ENCODE data around the gene FGF12.

FGF12 gene

GRCh38 chr3:192494174-192494573, 233.2 kb downstream of the FGF12 start:
- DNase-seq (ENCODE audit: low read depth) = no peak

- no peak for DNase-seq (ENCODE audit: low read depth)
These were observed 236.6 kb downstream of the FGF12 start for GRCh38 chr3:192490720-192491119.

- DNase-seq (ENCODE audit: low read depth) = no peak
These were observed 237.8 kb downstream of the FGF12 start for GRCh38 chr3:192489579-192489978.

GRCh38 chr3:192487033-192487432, 240.3 kb downstream of the FGF12 start:
- no peak for DNase-seq (ENCODE audit: low read depth)

GRCh38 chr3:192482809-192483208, 244.5 kb downstream of the FGF12 start:
- DNase-seq (ENCODE audit: low read depth) = no peak

GRCh38 chr3:192482391-192482790, 244.9 kb downstream of the FGF12 start:
- no peak for DNase-seq (ENCODE audit: low read depth)

- peak; percentile 1 for DNase-seq (ENCODE audit: low read depth)
These were observed 245.7 kb downstream of the FGF12 start for GRCh38 chr3:192481638-192482037.

GRCh38 chr3:192467230-192468140, 259.9 kb downstream of the FGF12 start:
- DNase-seq (ENCODE audit: low read depth) = peak; percentile 7

- no peak for DNase-seq (ENCODE audit: low read depth)
These were observed 278.3 kb downstream of the FGF12 start for GRCh38 chr3:192449036-192449435.

GRCh38 chr3:192445770-192446644, 281.3 kb downstream of the FGF12 start:
- peak; percentile 6 for DNase-seq (ENCODE audit: low read depth)

DNA sequence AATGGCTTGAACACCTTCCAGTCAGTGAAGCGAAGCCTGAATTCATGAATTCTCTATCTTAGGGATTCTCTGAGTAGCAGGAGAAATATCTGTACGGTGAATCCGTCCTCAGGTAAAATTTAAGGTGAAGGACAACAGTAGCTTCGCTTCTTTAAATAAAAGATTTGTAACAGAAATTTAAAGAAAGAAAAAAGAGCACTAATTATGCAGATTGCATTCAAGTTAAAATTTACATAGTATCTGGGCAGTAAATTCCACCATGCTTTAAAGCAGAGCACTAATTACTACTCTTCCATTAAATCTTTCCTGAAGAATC, 282.6 kb downstream of the FGF12 start:
- DNase-seq (ENCODE audit: low read depth) = no peak

GRCh38 chr3:192444096-192444790, 283.1 kb downstream of the FGF12 start:
- DNase-seq (ENCODE audit: low read depth) = peak; percentile 27

GRCh38 chr3:192435241-192435640, 292.1 kb downstream of the FGF12 start:
- DNase-seq (ENCODE audit: low read depth) = no peak

- DNase-seq (ENCODE audit: low read depth) = no peak
These were observed 293.2 kb downstream of the FGF12 start for GRCh38 chr3:192434186-192434585.

DNA sequence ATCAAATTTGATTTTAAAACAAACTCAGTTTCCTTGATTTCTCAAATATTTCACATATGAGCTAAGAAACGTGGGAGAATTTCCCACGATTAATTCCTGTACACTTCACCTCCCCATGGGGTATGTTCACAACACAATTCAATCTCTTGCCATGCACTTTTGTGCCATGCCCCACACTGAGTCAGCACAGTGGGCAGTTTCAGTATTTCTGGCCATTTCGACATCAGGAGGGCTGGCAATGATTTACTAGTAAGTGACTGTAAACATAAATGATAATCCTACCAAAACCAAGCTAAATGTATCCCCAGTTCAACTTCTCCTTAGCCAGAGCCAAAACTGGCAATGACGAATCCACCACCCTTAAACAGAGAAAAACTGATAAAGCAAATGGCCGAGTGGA, 293.6 kb downstream of the FGF12 start:
- no peak for DNase-seq (ENCODE audit: low read depth)

GRCh38 chr3:192422997-192423342, 304.4 kb downstream of the FGF12 start:
- no peak for DNase-seq (ENCODE audit: low read depth)

- DNase-seq (ENCODE audit: low read depth) = no peak
These were observed 304.9 kb downstream of the FGF12 start for GRCh38 chr3:192422321-192422996.

GRCh38 chr3:192419312-192419711, 308.0 kb downstream of the FGF12 start:
- no peak for DNase-seq (ENCODE audit: low read depth)

GRCh38 chr3:192417559-192418055, 309.7 kb downstream of the FGF12 start:
- no peak for DNase-seq (ENCODE audit: low read depth)

DNA sequence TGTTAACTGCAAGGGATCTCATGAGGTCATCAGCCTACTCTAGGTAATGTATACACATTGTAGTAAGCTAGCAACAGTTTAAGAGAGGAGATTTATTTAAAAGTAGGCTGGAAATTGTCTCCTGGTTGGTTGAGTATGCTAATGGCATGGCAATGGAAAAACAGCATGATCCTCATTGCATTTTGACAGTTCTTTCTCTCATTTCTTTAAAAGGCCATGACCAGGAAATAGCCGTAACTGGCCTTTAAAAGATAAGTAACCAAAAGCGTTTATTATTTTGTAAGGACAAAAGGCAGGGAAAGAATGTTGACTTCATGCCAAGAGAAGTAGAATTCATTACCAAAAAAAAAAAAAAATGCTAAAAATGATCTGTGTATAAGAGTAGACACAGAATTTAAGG, 310.3 kb downstream of the FGF12 start:
- DNase-seq (ENCODE audit: low read depth) = no peak

DNA sequence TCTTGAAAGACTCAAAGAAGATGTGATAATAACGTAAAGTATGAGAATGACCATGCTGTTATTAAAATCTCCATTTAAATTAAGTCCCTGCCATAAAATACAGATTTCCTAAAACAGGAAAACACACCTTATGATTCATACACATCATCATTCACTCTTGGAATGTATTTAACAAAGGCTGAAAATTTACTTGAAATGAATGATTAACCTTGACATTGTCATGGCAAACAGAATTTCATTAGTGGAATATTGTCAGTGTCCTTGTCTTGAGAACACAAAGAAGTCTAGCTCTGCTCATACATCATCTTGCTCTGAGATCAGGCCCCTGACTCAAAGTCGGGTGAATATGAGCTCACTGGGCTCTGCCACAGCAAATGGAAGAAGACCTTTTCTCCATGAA, 313.9 kb downstream of the FGF12 start:
- no peak for DNase-seq (ENCODE audit: low read depth)

GRCh38 chr3:192410684-192410960, 316.7 kb downstream of the FGF12 start:
- no peak for DNase-seq (ENCODE audit: low read depth)
